ENCODE data around the gene GBA2. TPM values are rescaled to one million over a fixed set of nuclear protein-coding genes. Genes with fewer than 3 reads are reported as not detected.

The GBA2 gene
- total RNA-seq, 1 donor from 2014 or later: 52.1 TPM

GRCh38 chr9:35725362-35725761, 23.7 kb downstream of the GBA2 start:
- peaks cover 8% of the 10 kb centered on the region for H3K4me1 Mint-ChIP-seq (ENCODE audit: low read depth)
- no peak overlapping the region for H3K27ac Mint-ChIP-seq (ENCODE audit: unreplicated experiment)
- peaks cover 39% of the 10 kb centered on the region for H3K36me3 Mint-ChIP-seq (ENCODE audit: low read depth)
- H3K4me3 Mint-ChIP-seq (ENCODE audit: unreplicated experiment): no peak overlapping the region
- H3K27me3 Mint-ChIP-seq (ENCODE audit: low read depth): no peaks in the 10 kb centered on the region
- no peaks in the 10 kb centered on the region for H3K9me3 Mint-ChIP-seq (ENCODE audit: low read depth)
- no peak for DNase-seq (ENCODE audit: low spot score)
- TF ChIP-seq CTCF (IDR thresholded peaks at IDR 0.05): no peak

GRCh38 chr9:35723908-35724307, 25.1 kb downstream of the GBA2 start:
- Mint-ChIP-seq H3K4me1 (ENCODE audit: low read depth) (peaks cover 8% of the 10 kb centered on the region), H3K9me3 (ENCODE audit: low read depth) (no peaks in the 10 kb centered on the region), H3K36me3 (ENCODE audit: low read depth) (peaks cover 49% of the 10 kb centered on the region), H3K27ac (ENCODE audit: unreplicated experiment) (peak overlapping the region; percentile 2), H3K27me3 (ENCODE audit: low read depth) (no peaks in the 10 kb centered on the region), H3K4me3 (ENCODE audit: unreplicated experiment) (no peak overlapping the region)
- TF ChIP-seq CTCF (IDR thresholded peaks at IDR 0.05): no peak
- DNase-seq (ENCODE audit: low spot score): no peak

GRCh38 chr9:35723426-35723825, 25.6 kb downstream of the GBA2 start:
- no peak for TF ChIP-seq CTCF (IDR thresholded peaks at IDR 0.05)
- Mint-ChIP-seq H3K4me3 (ENCODE audit: unreplicated experiment) (no peak overlapping the region), H3K27ac (ENCODE audit: unreplicated experiment) (no peak overlapping the region), H3K27me3 (ENCODE audit: low read depth) (no peaks in the 10 kb centered on the region), H3K36me3 (ENCODE audit: low read depth) (peaks cover 49% of the 10 kb centered on the region), H3K4me1 (ENCODE audit: low read depth) (peaks cover 8% of the 10 kb centered on the region), H3K9me3 (ENCODE audit: low read depth) (no peaks in the 10 kb centered on the region)
- DNase-seq (ENCODE audit: low spot score): no peak

GRCh38 chr9:35719546-35719945, 29.5 kb downstream of the GBA2 start:
- H3K27me3 Mint-ChIP-seq (ENCODE audit: low read depth): no peaks in the 10 kb centered on the region
- peaks cover 71% of the 10 kb centered on the region for H3K36me3 Mint-ChIP-seq (ENCODE audit: low read depth)
- no peak for TF ChIP-seq CTCF (IDR thresholded peaks at IDR 0.05)
- no peak for DNase-seq (ENCODE audit: low spot score)
- no peak overlapping the region for H3K4me3 Mint-ChIP-seq (ENCODE audit: unreplicated experiment)
- peak overlapping the region; percentile 53 for H3K27ac Mint-ChIP-seq (ENCODE audit: unreplicated experiment)
- H3K4me1 Mint-ChIP-seq (ENCODE audit: low read depth): peaks cover 2% of the 10 kb centered on the region
- no peaks in the 10 kb centered on the region for H3K9me3 Mint-ChIP-seq (ENCODE audit: low read depth)

- Mint-ChIP-seq H3K36me3 (ENCODE audit: low read depth) (peaks cover 70% of the 10 kb centered on the region), H3K27ac (ENCODE audit: unreplicated experiment) (no peak overlapping the region), H3K27me3 (ENCODE audit: low read depth) (no peaks in the 10 kb centered on the region), H3K9me3 (ENCODE audit: low read depth) (no peaks in the 10 kb centered on the region), H3K4me1 (ENCODE audit: low read depth) (no peaks in the 10 kb centered on the region), H3K4me3 (ENCODE audit: unreplicated experiment) (no peak overlapping the region)
- DNase-seq (ENCODE audit: low spot score): no peak
- no peak for TF ChIP-seq CTCF (IDR thresholded peaks at IDR 0.05)
These were observed 30.1 kb downstream of the GBA2 start for GRCh38 chr9:35718721-35719511.

Measured in chondrocyte (in vitro differentiated cells).